SK-N-SH (cell line): Measurements from ENCODE around the gene TRDMT1. TPM values are rescaled to one million over a fixed set of nuclear protein-coding genes. Genes with fewer than 3 reads are reported as not detected.

Experiments
- CTCF ChIA-PET: fragments of 300-600, 350-600 bp; formaldehyde crosslinking; extraction: SDS; loops from one replicate; lab custom pipeline; 2021; lab: Yijun Ruan, JAX
- POLR2A ChIA-PET: fragments of 350-600 bp; sonication (Branson Sonifier 250); formaldehyde crosslinking; extraction: SDS; loops from one replicate; lab custom pipeline; 2020; ENCODE audit warnings: antibody characterized with exemption, inconsistent platforms; lab: Yijun Ruan, JAX
- DNase-seq: peaks from one replicate; pipeline ENCODE4 v3.0.0; 2012
- H2AFZ ChIP-seq: fragments of 200-600 bp; sonication (generic); 2 replicates; pipeline ENCODE4 v1.8.1; 2016; ENCODE audit warnings: antibody characterized with exemption, mild to moderate bottlenecking, low read depth
- H3F3A ChIP-seq: fragments of 200-600 bp; sonication (generic); replicated peaks from 2 replicates; pipeline ENCODE3; 2016; ENCODE audit warnings: antibody characterized with exemption, mild to moderate bottlenecking; ENCODE audit not compliant: insufficient read depth
- H3K27ac ChIP-seq, 2 experiments: fragments of 200-500 bp in 1 of 2; fragments of 200-600 bp in 1 of 2; sonication (Bioruptor generic) in 1 of 2; sonication (generic), shearing (Covaris generic) in 1 of 2; 2 replicates each; pipeline versions ENCODE4 v1.5.1 to v1.6.1; 2014 to 2016; ENCODE audit warnings: low read depth in 2 of 2, inconsistent platforms in 1 of 2, low read length in 1 of 2, mild to moderate bottlenecking in 1 of 2, mixed read lengths in 1 of 2
- H3K27me3 ChIP-seq: fragments of 200-600 bp; sonication (generic), shearing (Covaris generic); 2 replicates; pipeline ENCODE4 v1.6.1; 2016; ENCODE audit warnings: mixed run types; ENCODE audit not compliant: insufficient read depth
- H3K36me3 ChIP-seq, 2 experiments: fragments of 200-500 bp in 1 of 2; fragments of 200-600 bp in 1 of 2; sonication (Bioruptor generic) in 1 of 2; sonication (generic) in 1 of 2; replicated peaks in 1 of 2; 2 replicates each; pipeline versions ENCODE3 to v1.5.1; 2014 to 2016; ENCODE audit warnings: low read length in 1 of 2, mild to moderate bottlenecking in 1 of 2; ENCODE audit not compliant: insufficient read depth in 2 of 2, control insufficient read depth in 1 of 2
- H3K4me1 ChIP-seq, 2 experiments: fragments of 200-500 bp in 1 of 2; fragments of 200-600 bp in 1 of 2; sonication (Bioruptor generic) in 1 of 2; sonication (generic), shearing (Covaris generic) in 1 of 2; 2 replicates each; pipeline versions ENCODE4 v1.5.1 to v1.6.1; 2014 to 2016; ENCODE audit warnings: low read depth in 1 of 2, low read length in 1 of 2, mixed run types in 1 of 2; ENCODE audit not compliant: insufficient read depth in 2 of 2, control insufficient read depth in 1 of 2
- H3K4me2 ChIP-seq: fragments of 200-600 bp; sonication (generic), shearing (Covaris generic); 2 replicates; pipeline ENCODE4 v1.6.1; 2017; ENCODE audit warnings: mixed run types
- H3K4me3 ChIP-seq, 2 experiments: fragments of 200-500 bp in 1 of 2; fragments of 200-600 bp in 1 of 2; sonication (Bioruptor generic) in 1 of 2; sonication (generic), shearing (Covaris generic) in 1 of 2; 2 replicates each; pipeline versions ENCODE4 v1.5.1 to v1.8.1; 2014 to 2016; ENCODE audit warnings: low read depth in 2 of 2, inconsistent platforms in 1 of 2, low read length in 1 of 2, mild to moderate bottlenecking in 1 of 2, mixed read lengths in 1 of 2, moderate library complexity in 1 of 2
- H3K79me2 ChIP-seq: fragments of 200-600 bp; sonication (generic); 2 replicates; pipeline ENCODE4 v1.8.1; 2017; ENCODE audit warnings: mild to moderate bottlenecking; ENCODE audit not compliant: insufficient read depth
- H3K9ac ChIP-seq: fragments of 200-600 bp; sonication (generic); 2 replicates; pipeline ENCODE4 v1.6.1; 2017; ENCODE audit warnings: mixed run types
- H3K9me2 ChIP-seq: fragments of 200-600 bp; sonication (generic); 2 replicates; pipeline ENCODE4 v1.6.1; 2017; ENCODE audit warnings: mixed run types
- H3K9me3 ChIP-seq: fragments of 200-600 bp; sonication (generic); 2 replicates; pipeline ENCODE4 v1.6.1; 2017; ENCODE audit warnings: mixed run types, mild to moderate bottlenecking, moderate library complexity
- H4K20me1 ChIP-seq: fragments of 200-600 bp; sonication (generic); 2 replicates; pipeline ENCODE4 v1.6.1; 2017; ENCODE audit warnings: mild to moderate bottlenecking, mixed run types; ENCODE audit not compliant: insufficient read depth
- CHD2 ChIP-seq: fragments of 150-350 bp; IDR thresholded peaks from 2 replicates; pipeline ENCODE4 v1.6.1; 2018; ENCODE audit warnings: low read length; ENCODE audit not compliant: partially characterized antibody
- EZH2phosphoT487 ChIP-seq: fragments of 200-600 bp; sonication (generic); IDR thresholded peaks from 2 replicates; pipeline ENCODE4 v1.6.1; 2017; ENCODE audit warnings: low read depth, mixed run types, mild to moderate bottlenecking, antibody characterized with exemption, moderate library complexity, borderline replicate concordance
- FOXM1 ChIP-seq: IDR thresholded peaks from 2 replicates; pipeline ENCODE4 v1.4.0; 2012; ENCODE audit warnings: low read depth, mild to moderate bottlenecking
- GATA2 ChIP-seq: sonication (generic); formaldehyde crosslinking; IDR thresholded peaks from 2 replicates; pipeline ENCODE4 v1.5.0; 2020; ENCODE audit warnings: mild to moderate bottlenecking, missing genetic modification reagents
- RFX5 ChIP-seq: IDR thresholded peaks from 2 replicates; pipeline ENCODE4 v1.6.1; 2012; ENCODE audit warnings: mild to moderate bottlenecking, improper control_type of control experiment, low read length
- SMC3 ChIP-seq: IDR thresholded peaks from 2 replicates; pipeline ENCODE4 v1.6.1; 2012; ENCODE audit warnings: low read depth, low read length, improper control_type of control experiment
- TAF1 ChIP-seq: IDR thresholded peaks from 2 replicates; pipeline ENCODE4 v1.6.1; 2012; ENCODE audit warnings: low read depth, mild to moderate bottlenecking, low read length, moderate library complexity, borderline replicate concordance
- TCF12 ChIP-seq: IDR thresholded peaks from 2 replicates; pipeline ENCODE4 v1.4.0; 2012
- WGBS: methylation state at CpG from one replicate; pipeline ENCODE4 v1.1.6; 2017; ENCODE audit warnings: low lambda C conversion rate; 5-methylcytosine and 5-hydroxymethylcytosine counted together
- polyA plus RNA-seq, 3 experiments: library from polyadenylated mRNA; depleted of rRNA; stranded (reverse); fragments of >200 nt; gene quantifications; 2 replicates each; pipeline ENCODE4 v1.2.3, GENCODE V29; 2012
- TF ChIP-seq, protein P1 (sequence below): fragments of 150-350 bp; IDR thresholded peaks from 2 replicates; pipeline ENCODE4 v1.6.1; 2016; ENCODE audit warnings: mild to moderate bottlenecking, low read depth, low read length
- TF ChIP-seq, protein P2 (sequence below): IDR thresholded peaks from 2 replicates; pipeline ENCODE4 v1.6.1; 2012; ENCODE audit warnings: mild to moderate bottlenecking, low read depth, low read length, moderate library complexity

The TRDMT1 gene
- polyA plus RNA-seq, 1 of the 3 experiments (the other 2 are of a cell fraction) = 3.1 TPM

GRCh38 chr10:17188644-17189172 lies 12.8 kb downstream of the TRDMT1 start:
- 93% methylated on average over 3 of the region's 3 CpGs for WGBS

GRCh38 chr10:17185873-17186272 lies 15.6 kb downstream of the TRDMT1 start:
- H3K27ac ChIP-seq = no peak overlapping the region
- TF ChIP-seq, protein P1, sequence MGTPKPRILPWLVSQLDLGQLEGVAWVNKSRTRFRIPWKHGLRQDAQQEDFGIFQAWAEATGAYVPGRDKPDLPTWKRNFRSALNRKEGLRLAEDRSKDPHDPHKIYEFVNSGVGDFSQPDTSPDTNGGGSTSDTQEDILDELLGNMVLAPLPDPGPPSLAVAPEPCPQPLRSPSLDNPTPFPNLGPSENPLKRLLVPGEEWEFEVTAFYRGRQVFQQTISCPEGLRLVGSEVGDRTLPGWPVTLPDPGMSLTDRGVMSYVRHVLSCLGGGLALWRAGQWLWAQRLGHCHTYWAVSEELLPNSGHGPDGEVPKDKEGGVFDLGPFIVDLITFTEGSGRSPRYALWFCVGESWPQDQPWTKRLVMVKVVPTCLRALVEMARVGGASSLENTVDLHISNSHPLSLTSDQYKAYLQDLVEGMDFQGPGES = no peak
- TF ChIP-seq, all 33 proteins: peak for 0
- Histone ChIP-seq H3K27me3 (no peaks in the 10 kb centered on the region), H3K9ac (no peak overlapping the region), H3K4me3 (no peak overlapping the region), H3K9me3 (no peaks in the 10 kb centered on the region), H2AFZ (no peak overlapping the region), H3K79me2 (no peaks in the 10 kb centered on the region), H4K20me1 (no peaks in the 10 kb centered on the region), H3K9me2 (no peaks in the 10 kb centered on the region), H3F3A (peaks cover 4% of the 10 kb centered on the region), H3K4me2 (no peak overlapping the region), H3K36me3 (peaks cover 0 to 4% of the 10 kb centered on the region in 2 experiments), H3K4me1 (peaks cover 0 to 2% of the 10 kb centered on the region in 2 experiments; a peak in 1 of 4 replicates)
- POLR2A ChIA-PET = no interaction called here
- CTCF ChIA-PET = no interaction called here
- WGBS = 100% methylated on average over 3 of the region's 3 CpGs
- DNase-seq = no peak

More at GRCh38 chr10:17188644-17189172, 12.8 kb downstream of the TRDMT1 start:
- no peak overlapping the region for H3K9ac ChIP-seq
- no peaks in the 10 kb centered on the region for H3K36me3 ChIP-seq
- H3K4me2 ChIP-seq = no peak overlapping the region
- H2AFZ ChIP-seq = no peak overlapping the region
- ChIA-PET POLR2A (no interaction called here), CTCF (no interaction called here)
- peak overlapping the region in 1 of 2 experiments; percentile 22; a peak in 1 of 4 replicates for H3K27ac ChIP-seq
- H3K4me1 ChIP-seq = 0 out of 4 replicates have a peak, but pooled peaks cover 0 to 4% of the 10 kb centered on the region in 2 experiments
- DNase-seq = no peak
- no peaks in the 10 kb centered on the region for H3F3A ChIP-seq
- TF ChIP-seq EZH2phosphoT487 = no peak
- no peak for TF ChIP-seq SMC3
- TF ChIP-seq FOXM1 = no peak
- no peak for TF ChIP-seq CHD2
- no peak for TF ChIP-seq GATA2
- no peak for TF ChIP-seq TAF1
- TF ChIP-seq, protein P2, sequence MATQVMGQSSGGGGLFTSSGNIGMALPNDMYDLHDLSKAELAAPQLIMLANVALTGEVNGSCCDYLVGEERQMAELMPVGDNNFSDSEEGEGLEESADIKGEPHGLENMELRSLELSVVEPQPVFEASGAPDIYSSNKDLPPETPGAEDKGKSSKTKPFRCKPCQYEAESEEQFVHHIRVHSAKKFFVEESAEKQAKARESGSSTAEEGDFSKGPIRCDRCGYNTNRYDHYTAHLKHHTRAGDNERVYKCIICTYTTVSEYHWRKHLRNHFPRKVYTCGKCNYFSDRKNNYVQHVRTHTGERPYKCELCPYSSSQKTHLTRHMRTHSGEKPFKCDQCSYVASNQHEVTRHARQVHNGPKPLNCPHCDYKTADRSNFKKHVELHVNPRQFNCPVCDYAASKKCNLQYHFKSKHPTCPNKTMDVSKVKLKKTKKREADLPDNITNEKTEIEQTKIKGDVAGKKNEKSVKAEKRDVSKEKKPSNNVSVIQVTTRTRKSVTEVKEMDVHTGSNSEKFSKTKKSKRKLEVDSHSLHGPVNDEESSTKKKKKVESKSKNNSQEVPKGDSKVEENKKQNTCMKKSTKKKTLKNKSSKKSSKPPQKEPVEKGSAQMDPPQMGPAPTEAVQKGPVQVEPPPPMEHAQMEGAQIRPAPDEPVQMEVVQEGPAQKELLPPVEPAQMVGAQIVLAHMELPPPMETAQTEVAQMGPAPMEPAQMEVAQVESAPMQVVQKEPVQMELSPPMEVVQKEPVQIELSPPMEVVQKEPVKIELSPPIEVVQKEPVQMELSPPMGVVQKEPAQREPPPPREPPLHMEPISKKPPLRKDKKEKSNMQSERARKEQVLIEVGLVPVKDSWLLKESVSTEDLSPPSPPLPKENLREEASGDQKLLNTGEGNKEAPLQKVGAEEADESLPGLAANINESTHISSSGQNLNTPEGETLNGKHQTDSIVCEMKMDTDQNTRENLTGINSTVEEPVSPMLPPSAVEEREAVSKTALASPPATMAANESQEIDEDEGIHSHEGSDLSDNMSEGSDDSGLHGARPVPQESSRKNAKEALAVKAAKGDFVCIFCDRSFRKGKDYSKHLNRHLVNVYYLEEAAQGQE = no peak
- TF ChIP-seq RFX5 = no peak
- no peak for TF ChIP-seq TCF12
- no peaks in the 10 kb centered on the region for H3K9me3 ChIP-seq
- peaks cover 3% of the 10 kb centered on the region; the same call in 1 of the 2 replicates for H3K79me2 ChIP-seq
- H3K9me2 ChIP-seq = no peaks in the 10 kb centered on the region
- no peak overlapping the region for H3K4me3 ChIP-seq
- no peaks in the 10 kb centered on the region for H3K27me3 ChIP-seq
- no peaks in the 10 kb centered on the region for H4K20me1 ChIP-seq
